ENCODE data around the gene KRTAP25-1.

DNA sequence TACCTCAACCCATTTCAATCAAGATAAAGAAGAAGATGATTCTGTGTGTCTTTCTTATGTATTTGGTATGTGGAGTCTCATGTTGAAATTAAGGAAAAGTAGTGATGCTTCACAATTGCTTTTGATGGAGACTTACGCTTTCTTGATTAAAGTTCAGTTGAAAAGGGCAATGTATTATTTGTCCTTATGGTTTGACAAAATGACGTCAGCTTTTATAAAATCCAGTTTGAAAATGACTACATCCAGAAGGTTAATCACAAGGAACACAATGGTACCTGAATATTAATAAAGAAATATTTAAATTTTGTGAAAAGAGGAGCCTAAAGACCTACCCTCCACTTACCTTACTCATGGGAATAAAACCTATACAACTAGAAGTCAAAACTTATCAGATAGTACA is 26.4 kb upstream of the KRTAP25-1 start:
- TF ChIP-seq, protein P1, sequence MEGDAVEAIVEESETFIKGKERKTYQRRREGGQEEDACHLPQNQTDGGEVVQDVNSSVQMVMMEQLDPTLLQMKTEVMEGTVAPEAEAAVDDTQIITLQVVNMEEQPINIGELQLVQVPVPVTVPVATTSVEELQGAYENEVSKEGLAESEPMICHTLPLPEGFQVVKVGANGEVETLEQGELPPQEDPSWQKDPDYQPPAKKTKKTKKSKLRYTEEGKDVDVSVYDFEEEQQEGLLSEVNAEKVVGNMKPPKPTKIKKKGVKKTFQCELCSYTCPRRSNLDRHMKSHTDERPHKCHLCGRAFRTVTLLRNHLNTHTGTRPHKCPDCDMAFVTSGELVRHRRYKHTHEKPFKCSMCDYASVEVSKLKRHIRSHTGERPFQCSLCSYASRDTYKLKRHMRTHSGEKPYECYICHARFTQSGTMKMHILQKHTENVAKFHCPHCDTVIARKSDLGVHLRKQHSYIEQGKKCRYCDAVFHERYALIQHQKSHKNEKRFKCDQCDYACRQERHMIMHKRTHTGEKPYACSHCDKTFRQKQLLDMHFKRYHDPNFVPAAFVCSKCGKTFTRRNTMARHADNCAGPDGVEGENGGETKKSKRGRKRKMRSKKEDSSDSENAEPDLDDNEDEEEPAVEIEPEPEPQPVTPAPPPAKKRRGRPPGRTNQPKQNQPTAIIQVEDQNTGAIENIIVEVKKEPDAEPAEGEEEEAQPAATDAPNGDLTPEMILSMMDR (IDR thresholded peaks at IDR 0.05) = no peak
- TF ChIP-seq POLR2AphosphoS5 (IDR thresholded peaks at IDR 0.05; ENCODE audit: low read depth, low read length) = no peak
- TF ChIP-seq REST (IDR thresholded peaks at IDR 0.05; ENCODE audit: insufficient read depth in 1 of 2, low read depth in 2 of 2, low read length in 1 of 2) = no peak
- TF ChIP-seq SIN3A (IDR thresholded peaks at IDR 0.05; ENCODE audit: borderline replicate concordance, insufficient read depth, low read depth, low read length) = no peak

Data from Panc1 (cell line).